AG04449 (cell line): ENCODE measurements around the gene CYBRD1.

Experiments used
- CTCF ChIA-PET: fragments of 350-600 bp; formaldehyde crosslinking; extraction: SDS; loops from one replicate; lab custom pipeline; 2021; ENCODE audit warnings: antibody characterized with exemption; lab: Yijun Ruan, JAX
- POLR2A ChIA-PET: fragments of 400-600, 350-600 bp; formaldehyde crosslinking; extraction: SDS; loops from one replicate; lab custom pipeline; 2020; ENCODE audit warnings: antibody characterized with exemption, inconsistent platforms; lab: Yijun Ruan, JAX
- DNase-seq: peaks from one replicate; pipeline ENCODE4 v3.0.0-alpha.2; 2010; ENCODE audit warnings: low read depth, low spot score
- H3K4me3 ChIP-seq: 2 replicates; pipeline ENCODE4 v1.5.1; 2011; ENCODE audit warnings: low read depth, mild to moderate bottlenecking, control low read depth, low read length
- CTCF ChIP-seq: IDR thresholded peaks from one replicate; pipeline ENCODE4 v1.5.1; 2011; ENCODE audit warnings: mild to moderate bottlenecking, moderate library complexity, low read length, control low read depth, inconsistent platforms; ENCODE audit not compliant: insufficient read depth; ENCODE audit errors: missing control alignments

Gene CYBRD1

GRCh38 chr2:171564463-171564862 lies 42.2 kb downstream of the CYBRD1 start:
- POLR2A ChIA-PET, result no interaction called here
- CTCF ChIA-PET, result interaction anchor here (1.2 kb wide), 1 partner anchor 9 kb away, joined by 3 read pairs; no protein-coding TSS in a partner anchor
- TF ChIP-seq CTCF, result no peak
- no peak for DNase-seq
- no peak overlapping the region for H3K4me3 ChIP-seq

- DNase-seq, result no peak
- TF ChIP-seq CTCF, result no peak
- ChIA-PET CTCF (interaction anchor here (0.6 to 3.6 kb wide), 6 partner anchors 13 to 901 kb away, joined by 3 to 21 read pairs (median 4); no protein-coding TSS in a partner anchor), POLR2A (no interaction called here)
- no peak overlapping the region for H3K4me3 ChIP-seq
Measured at GRCh38 chr2:171566057-171566456, 43.8 kb downstream of the CYBRD1 start.

- CTCF ChIA-PET, result interaction anchor here (0.6 to 3.6 kb wide), 9 partner anchors 9 to 900 kb away, joined by 3 to 21 read pairs (median 3); no protein-coding TSS in a partner anchor
- no peak overlapping the region for H3K4me3 ChIP-seq
- POLR2A ChIA-PET, result no interaction called here
- DNase-seq, result no peak
- TF ChIP-seq CTCF, result no peak
Measured at GRCh38 chr2:171566753-171567152, 44.5 kb downstream of the CYBRD1 start.

- TF ChIP-seq CTCF, result peak; percentile 6
- ChIA-PET CTCF (interaction anchor here (0.8 to 3.6 kb wide), 8 partner anchors 11 to 545 kb away, joined by 3 to 21 read pairs (median 4); no protein-coding TSS in a partner anchor), POLR2A (no interaction called here)
- no peak for DNase-seq
- H3K4me3 ChIP-seq, result no peak overlapping the region
Measured at GRCh38 chr2:171568089-171568488, 45.8 kb downstream of the CYBRD1 start.

- no peak for DNase-seq
- TF ChIP-seq CTCF, result no peak
- ChIA-PET CTCF (interaction anchor here (1.1 to 6.2 kb wide), 11 partner anchors 12 to 555 kb away, joined by 3 to 58 read pairs (median 11); partner anchors contain the start of gene DYNC1I2), POLR2A (interaction anchor here (0.6 kb wide), 1 partner anchor 117 kb away, joined by 3 read pairs; no protein-coding TSS in a partner anchor)
- H3K4me3 ChIP-seq, result no peak overlapping the region
Measured at GRCh38 chr2:171571721-171572120, 49.4 kb downstream of the CYBRD1 start.

GRCh38 chr2:171574149-171574795 lies 52.0 kb downstream of the CYBRD1 start:
- peak; percentile 96 for TF ChIP-seq CTCF
- ChIA-PET POLR2A (no interaction called here), CTCF (interaction anchor here (0.5 to 6.2 kb wide), 32 partner anchors 10 to 1130 kb away, joined by 3 to 58 read pairs (median 6); partner anchors contain the start of gene DYNC1I2)
- DNase-seq, result no peak
- H3K4me3 ChIP-seq, result no peak overlapping the region
